IPS-18c (cell line): ENCODE data around the gene CCDC159.
"Not testable (repeated sequence)": the region's sequence is repeated elsewhere in the genome, so short reads cannot be mapped to it uniquely, and the experiment has no call there.

Source experiments
- H3K4me3 ChIP-seq: 2 replicates; pipeline ENCODE4 v1.7.0; 2013; ENCODE audit warnings: low read depth, mild to moderate bottlenecking, low read length, moderate library complexity; ENCODE audit not compliant: insufficient read depth
- H3K9me3 ChIP-seq: one replicate; pipeline ENCODE4 v1.6.1; 2013; ENCODE audit warnings: mild to moderate bottlenecking, low read length, moderate library complexity; ENCODE audit not compliant: control insufficient read depth, insufficient read depth

The CCDC159 gene

GRCh38 chr19:11378319-11379189 lies 32.2 kb downstream of the CCDC159 start:
- Histone ChIP-seq H3K9me3 (peaks cover 2% of the 10 kb centered on the region), H3K4me3 (no peak overlapping the region)

- H3K4me3 ChIP-seq, H3K9me3 ChIP-seq: not testable (repeated sequence)
Observed at GRCh38 chr19:11379269-11379845, 33.0 kb downstream of the CCDC159 start.

GRCh38 chr19:11379857-11380350 lies 33.6 kb downstream of the CCDC159 start:
- Histone ChIP-seq H3K9me3 (peaks cover 2% of the 10 kb centered on the region), H3K4me3 (no peak overlapping the region)

GRCh38 chr19:11380653-11381537 lies 34.6 kb downstream of the CCDC159 start:
- peaks cover 2% of the 10 kb centered on the region for H3K9me3 ChIP-seq
- peak overlapping the region; percentile 84 for H3K4me3 ChIP-seq

- H3K4me3 ChIP-seq: peak overlapping the region; percentile 67
- peaks cover 2% of the 10 kb centered on the region for H3K9me3 ChIP-seq
Observed at GRCh38 chr19:11382898-11383705, 36.8 kb downstream of the CCDC159 start.

GRCh38 chr19:11383706-11384048 lies 37.4 kb downstream of the CCDC159 start:
- Histone ChIP-seq H3K9me3 (peaks cover 2% of the 10 kb centered on the region), H3K4me3 (peak overlapping the region; percentile 67)

GRCh38 chr19:11384778-11385129 lies 38.4 kb downstream of the CCDC159 start:
- Histone ChIP-seq H3K4me3 (no peak overlapping the region), H3K9me3 (peaks cover 2% of the 10 kb centered on the region)

- no peak overlapping the region for H3K4me3 ChIP-seq
Observed at GRCh38 chr19:11387162-11388034, 41.1 kb downstream of the CCDC159 start.

GRCh38 chr19:11390359-11390758 lies 44.0 kb downstream of the CCDC159 start:
- H3K9me3 ChIP-seq: no peaks in the 10 kb centered on the region

More at GRCh38 chr19:11387162-11388034, 41.1 kb downstream of the CCDC159 start:
- no peaks in the 10 kb centered on the region for H3K9me3 ChIP-seq

GRCh38 chr19:11390933-11391680 lies 44.8 kb downstream of the CCDC159 start:
- Histone ChIP-seq H3K4me3 (no peak overlapping the region; the same call in 1 of the 2 replicates), H3K9me3 (no peaks in the 10 kb centered on the region)

More at GRCh38 chr19:11390359-11390758, 44.0 kb downstream of the CCDC159 start:
- H3K4me3 ChIP-seq: no peak overlapping the region

GRCh38 chr19:11397089-11397610 lies 50.8 kb downstream of the CCDC159 start:
- Histone ChIP-seq H3K9me3 (no peaks in the 10 kb centered on the region), H3K4me3 (no peak overlapping the region)

- no peak overlapping the region for H3K4me3 ChIP-seq
- no peaks in the 10 kb centered on the region for H3K9me3 ChIP-seq
Observed at GRCh38 chr19:11399667-11400066, 53.3 kb downstream of the CCDC159 start.

GRCh38 chr19:11400798-11401197 lies 54.5 kb downstream of the CCDC159 start:
- Histone ChIP-seq H3K4me3 (no peak overlapping the region), H3K9me3 (no peaks in the 10 kb centered on the region)

GRCh38 chr19:11401808-11402543 lies 55.7 kb downstream of the CCDC159 start:
- Histone ChIP-seq H3K9me3 (no peaks in the 10 kb centered on the region), H3K4me3 (no peak overlapping the region)
